ENCODE data around the gene IKZF3.
A peak's percentile ranks its signal among the peaks of the same experiment; 100 is the strongest.
"Not testable (repeated sequence)": the region's sequence is repeated elsewhere in the genome, so short reads cannot be mapped to it uniquely, and the experiment has no call there.

Gene IKZF3

DNA sequence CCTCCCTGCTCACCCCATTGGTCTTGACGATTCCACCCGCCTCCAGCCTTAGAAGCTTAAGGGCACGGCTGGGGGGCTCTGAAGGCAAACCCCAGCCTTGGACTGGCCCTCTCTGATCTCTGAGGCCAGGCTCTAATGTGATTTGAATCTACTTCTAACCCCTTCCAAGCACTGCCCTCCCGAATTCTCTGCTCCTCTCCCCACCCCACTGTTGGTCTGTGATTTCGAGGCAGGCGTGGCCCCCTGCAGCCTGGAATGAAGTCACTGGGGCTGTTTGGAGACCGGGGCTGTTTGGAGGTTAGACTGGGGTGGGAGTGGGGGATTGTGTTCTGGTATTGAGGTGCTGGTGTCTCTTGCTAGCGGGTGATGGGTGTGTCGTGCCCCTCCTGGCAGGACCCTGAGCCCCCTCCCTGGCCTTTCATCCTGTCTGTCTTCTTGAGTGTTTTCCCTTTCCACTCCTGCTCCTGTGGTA lies 124.2 kb downstream of the IKZF3 start:
- no peak for DNase-seq (ENCODE audit: low read depth in 3 of 3)

DNA sequence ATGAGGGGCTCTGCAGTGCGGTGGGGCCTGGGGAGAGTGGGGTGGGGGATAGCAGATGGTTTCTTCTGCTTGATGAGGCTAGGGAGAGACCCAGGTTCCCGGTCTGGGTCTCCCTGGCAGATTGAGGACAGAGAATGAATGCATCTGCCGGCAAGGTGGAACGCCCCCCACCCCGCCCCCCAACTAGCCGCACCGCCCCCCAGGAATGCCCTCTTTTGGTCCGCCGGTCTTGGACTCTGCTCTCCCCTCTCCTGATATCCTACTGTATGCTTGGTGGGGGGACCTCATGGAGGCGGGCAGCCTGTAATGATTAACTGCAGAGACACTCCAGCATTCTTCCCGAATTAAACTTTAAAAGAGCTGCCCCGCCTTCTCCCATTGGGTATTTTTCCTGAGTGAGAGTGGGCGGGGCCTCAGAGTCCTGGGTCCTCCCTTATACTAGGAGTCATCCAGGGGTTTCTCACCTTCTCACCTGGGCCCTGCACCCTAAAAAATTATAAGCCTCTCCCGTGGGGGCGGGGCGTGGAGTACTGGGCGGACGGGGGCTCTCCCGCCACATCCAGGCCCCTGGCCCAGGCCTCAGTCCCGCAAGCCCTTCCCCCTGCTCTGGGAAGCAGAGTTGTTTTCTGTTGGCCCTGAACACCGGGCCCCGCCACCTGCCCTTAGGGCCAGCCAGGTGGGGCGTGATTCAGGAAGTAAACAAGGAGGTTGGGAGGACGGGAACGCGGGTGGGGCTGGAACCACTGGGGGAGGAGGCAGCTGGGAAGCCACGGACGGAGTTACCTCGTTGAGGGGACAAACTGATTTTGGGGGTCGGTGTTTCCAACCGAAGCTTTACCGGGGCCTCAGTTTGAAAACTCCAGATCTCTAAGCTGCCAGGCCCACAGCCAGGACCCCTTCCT lies 124.9 kb downstream of the IKZF3 start:
- no peak for DNase-seq (ENCODE audit: low read depth in 3 of 3)

DNA sequence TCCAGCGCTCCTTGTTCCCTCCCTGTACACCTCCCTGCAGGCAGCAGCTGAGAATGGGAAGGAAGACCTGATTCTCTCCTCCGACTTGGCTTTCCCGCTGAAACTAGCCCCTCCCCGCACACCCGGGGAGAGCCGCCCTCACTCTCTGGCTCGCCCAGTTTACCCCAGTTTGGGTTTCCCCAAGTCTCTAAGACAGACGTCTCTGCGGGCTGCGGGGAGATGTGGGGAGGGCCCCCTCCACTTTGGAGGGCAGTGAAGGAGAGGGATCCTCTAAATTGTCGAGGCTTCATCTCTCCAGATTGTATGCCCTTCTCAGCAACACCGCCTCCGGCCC lies 125.6 kb downstream of the IKZF3 start:
- DNase-seq (ENCODE audit: low read depth in 3 of 3), result peak in 1 of 3 donors; percentile 13

DNA sequence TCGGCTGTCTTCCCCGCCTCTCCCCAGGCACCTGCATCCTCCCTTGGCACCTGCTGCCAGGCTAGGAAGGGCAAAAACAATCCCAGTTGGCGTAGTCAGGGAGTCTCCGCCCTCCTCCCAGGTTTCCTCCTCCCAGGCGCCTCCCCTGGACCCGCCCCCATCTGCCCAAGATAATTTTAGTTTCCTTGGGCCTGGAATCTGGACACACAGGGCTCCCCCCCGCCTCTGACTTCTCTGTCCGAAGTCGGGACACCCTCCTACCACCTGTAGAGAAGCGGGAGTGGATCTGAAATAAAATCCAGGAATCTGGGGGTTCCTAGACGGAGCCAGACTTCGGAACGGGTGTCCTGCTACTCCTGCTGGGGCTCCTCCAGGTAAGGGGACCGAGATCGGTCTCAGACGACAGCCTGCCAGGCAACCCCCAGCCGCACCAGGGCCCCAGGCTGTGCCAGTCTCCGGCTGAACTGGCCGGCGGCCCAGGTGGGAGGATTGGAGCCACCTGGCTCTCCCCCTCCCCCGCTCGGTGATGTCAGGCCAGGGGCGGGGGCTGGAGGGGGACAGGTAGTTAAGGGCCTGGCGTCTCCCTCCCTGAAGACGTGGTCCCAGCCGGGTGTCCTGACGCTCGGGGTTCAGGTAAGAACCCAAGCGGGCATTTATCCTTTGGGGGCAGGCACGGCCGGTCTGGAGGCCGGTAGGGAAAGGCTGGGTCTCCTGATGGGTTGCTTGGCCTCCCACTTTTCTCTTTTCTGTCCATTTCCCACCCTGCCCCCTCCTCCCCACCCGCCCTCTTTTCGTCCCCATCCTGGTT lies 126.1 kb downstream of the IKZF3 start, which contains the start of gene GRB7:
Gene GRB7, plus strand, starts transcription at position 179 of the 808 bp plus-strand sequence. CDS start 4,364 bp downstream, outside the sequence.
- no peak for DNase-seq (ENCODE audit: low read depth in 3 of 3)

DNA sequence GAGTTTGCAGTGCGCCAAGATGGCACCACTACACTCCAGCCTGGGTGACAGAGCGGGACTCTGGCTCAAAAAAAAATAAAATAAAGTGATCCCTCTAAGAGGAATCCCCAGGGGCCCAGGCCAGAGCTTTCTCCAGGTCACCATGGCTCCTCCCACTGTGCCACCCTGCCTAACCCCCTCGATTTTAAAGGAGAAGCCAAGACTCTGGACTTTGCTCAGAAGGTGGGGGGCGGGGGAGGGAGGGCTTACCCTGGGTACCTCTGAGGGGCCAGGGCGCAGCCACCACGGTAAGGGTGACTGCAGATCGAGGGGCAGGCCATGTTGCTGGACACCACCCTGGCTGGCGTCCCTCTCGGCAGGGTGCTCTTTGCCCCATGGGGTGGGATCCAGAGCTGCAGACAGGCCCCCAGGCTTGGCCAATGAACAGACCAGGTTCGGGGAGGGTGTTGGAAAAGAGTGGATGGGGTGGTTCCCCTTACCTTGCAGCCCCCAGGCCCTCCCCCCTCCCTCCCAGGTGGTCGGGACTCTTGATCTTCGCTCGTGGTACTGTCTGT lies 126.8 kb downstream of the IKZF3 start:
- no peak for DNase-seq (ENCODE audit: low read depth in 3 of 3)

DNA sequence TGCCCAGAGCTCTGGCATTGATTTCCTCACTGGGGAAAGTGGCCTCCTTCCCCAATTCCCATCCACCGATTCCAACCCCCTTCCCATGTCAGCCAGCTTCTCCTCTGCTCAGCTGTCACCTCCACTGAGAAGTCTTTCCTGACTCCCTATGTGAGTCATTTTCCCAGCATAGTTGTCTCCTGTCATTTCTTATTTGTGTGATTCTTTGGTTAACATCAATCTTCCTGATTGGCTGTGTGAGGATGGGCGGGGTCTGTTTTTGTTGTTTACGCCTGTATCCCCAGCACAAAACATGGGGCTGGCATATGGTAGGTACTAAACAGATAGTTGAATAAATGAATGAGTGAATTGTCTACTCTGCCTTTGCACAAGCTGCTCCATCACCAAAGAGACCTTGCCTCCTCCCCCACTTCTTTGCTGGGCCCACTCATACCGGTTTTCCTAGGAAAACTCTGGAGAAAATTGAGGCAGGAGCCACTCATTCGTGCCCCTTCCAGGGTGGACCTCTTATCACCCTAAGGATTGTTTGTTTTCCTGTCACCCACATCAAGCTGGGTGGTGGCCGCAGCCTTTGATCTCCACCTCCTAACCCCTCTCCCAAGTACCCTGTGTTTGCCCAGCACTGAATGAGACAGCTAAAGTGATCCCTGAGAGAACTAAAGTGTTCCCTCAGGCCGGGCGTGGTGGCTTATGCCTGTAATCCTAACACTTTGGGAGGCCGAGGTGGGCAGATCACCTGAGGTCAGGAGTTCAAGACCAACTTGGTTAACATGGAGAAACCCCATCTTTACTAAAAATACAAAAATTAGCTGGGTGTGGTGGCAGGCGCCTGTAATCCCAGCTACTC lies 127.6 kb downstream of the IKZF3 start:
- DNase-seq (ENCODE audit: low read depth in 3 of 3), result no peak

DNA sequence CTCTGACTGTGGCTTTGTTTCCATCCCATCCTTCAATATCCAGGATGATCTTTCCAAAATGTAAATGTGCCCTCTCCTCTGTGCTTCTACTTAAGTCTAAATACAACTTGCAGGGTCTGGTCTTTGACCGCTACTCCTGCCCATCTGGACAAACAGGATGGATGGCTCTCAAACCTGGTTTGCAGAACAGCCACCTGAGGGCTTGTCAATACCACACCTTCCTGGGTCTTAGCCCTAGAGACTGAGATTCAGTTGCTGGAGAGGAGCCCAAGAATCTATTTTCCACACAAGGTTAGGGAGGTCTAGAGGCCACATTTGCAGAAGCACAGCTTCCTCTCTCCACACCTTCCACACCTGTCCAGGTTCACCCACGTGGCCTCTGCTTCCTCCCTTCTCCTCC lies 128.2 kb downstream of the IKZF3 start:
- DNase-seq (ENCODE audit: low read depth in 3 of 3), result no peak

DNA sequence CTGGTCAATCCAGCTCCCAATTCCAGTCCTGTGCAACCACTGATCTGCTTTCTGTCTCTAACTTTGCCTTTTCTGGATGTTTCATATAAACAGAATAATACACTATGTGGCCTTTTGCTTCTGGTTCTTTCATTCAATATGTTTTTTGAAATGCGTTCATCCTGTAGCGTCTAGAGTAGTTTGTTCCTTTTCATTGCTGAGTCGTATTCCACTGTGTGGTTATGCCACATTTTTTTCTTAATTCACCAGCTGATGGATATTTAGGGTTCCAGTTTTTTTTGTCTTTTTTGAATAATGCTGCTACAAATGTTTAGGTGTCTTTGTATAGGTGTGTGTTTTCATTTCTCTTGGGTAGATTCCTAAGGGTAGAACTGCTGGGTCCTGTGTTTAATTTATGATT lies 131.5 kb downstream of the IKZF3 start:
- DNase-seq (ENCODE audit: low read depth in 3 of 3), result no peak

DNA sequence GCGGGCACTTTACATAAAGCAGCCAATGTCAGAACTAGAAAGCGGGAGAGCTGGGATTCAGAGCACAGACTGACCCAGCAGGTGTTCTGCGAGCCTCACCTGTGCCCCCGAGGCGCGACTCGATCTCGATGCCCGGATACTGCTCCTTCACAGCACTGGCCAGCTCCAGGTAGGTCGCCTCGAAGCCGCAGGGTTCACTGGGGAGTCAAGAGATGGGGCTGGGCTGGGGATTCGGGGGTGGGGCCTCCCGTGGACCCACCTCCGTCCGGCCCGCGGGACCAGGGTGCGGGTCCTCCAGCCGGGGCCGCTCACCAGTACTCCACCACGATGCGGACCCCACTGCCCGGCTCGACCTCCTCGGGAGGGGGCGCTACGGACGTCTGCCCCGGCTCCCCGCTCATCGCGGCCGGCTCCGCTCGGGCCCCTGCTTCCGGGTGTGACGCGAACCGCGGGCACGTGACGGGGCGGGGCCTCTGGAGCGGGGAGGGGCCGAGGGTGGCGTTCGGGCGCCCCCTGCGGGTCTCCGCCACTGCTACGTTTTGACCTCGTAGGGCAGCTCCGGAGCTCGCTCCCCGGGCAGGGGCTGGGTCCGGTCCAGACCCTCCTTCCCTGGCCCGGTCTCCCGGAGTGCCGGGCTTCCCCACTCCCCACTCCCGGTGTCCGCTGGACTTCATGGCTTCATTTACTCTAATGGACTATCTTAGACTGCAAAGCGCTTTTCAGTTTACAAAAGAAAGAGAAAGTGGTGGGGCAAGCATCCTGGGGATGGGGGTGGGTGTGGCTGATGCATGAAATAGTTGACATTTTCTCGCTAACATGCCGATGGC lies 133.8 kb downstream of the IKZF3 start, which contains the start of gene MIEN1:
Gene MIEN1, minus strand, starts transcription at position 438 of the 827 bp plus-strand sequence. Its CDS starts 37 bp downstream, at position 401.
- DNase-seq (ENCODE audit: low read depth in 3 of 3), result peak; percentile 85 to 95 (median 91)

DNA sequence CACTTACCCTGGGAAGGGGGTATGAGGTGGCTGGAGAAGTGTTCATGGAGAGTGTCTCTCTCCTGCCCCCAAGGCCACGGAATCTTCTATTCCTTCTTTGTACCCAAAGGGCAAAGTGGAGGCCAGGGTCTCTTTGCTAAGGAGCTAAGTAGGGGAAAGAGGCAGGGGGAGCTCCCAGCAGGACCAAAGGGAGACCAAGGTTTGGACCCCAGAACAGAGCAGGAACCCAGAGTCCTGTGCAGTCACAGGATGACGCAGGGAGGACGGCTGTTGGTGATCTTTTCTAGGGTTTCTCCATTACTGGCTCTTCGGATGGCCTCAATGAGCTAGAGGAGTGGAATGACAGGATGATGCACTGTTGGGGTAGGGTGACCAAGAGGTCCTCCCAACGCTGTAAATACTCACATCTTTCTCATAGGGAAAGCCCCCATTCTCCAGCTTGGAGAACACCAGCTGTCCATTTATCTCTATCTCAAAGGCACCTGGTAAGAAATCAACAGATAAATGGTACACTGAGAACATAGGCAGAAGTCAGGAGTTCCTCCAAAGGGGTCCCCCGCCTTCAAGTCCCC lies 134.7 kb downstream of the IKZF3 start:
- no peak for DNase-seq (ENCODE audit: low read depth in 3 of 3)

DNA sequence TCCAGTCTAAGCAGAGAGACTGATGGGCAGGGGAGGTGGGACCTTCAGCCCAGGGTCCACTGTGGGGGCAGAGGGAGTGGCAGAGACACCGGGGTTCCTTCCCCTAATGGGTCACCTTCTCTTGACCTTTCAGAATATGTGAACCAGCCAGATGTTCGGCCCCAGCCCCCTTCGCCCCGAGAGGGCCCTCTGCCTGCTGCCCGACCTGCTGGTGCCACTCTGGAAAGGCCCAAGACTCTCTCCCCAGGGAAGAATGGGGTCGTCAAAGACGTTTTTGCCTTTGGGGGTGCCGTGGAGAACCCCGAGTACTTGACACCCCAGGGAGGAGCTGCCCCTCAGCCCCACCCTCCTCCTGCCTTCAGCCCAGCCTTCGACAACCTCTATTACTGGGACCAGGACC lies 136.6 kb downstream of the IKZF3 start:
- no peak for DNase-seq (ENCODE audit: low read depth in 3 of 3)

DNA sequence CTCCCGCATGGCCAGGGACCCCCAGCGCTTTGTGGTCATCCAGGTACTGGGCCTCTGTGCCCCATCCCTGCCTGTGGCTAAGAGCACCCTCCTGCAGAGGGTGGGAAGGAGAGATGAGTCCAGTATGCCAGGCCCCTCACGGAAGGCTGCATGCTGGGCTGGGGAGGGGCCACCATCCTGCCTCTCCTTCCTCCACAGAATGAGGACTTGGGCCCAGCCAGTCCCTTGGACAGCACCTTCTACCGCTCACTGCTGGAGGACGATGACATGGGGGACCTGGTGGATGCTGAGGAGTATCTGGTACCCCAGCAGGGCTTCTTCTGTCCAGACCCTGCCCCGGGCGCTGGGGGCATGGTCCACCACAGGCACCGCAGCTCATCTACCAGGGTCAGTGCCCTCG lies 137.5 kb downstream of the IKZF3 start:
- no peak for DNase-seq (ENCODE audit: low read depth in 3 of 3)

DNA sequence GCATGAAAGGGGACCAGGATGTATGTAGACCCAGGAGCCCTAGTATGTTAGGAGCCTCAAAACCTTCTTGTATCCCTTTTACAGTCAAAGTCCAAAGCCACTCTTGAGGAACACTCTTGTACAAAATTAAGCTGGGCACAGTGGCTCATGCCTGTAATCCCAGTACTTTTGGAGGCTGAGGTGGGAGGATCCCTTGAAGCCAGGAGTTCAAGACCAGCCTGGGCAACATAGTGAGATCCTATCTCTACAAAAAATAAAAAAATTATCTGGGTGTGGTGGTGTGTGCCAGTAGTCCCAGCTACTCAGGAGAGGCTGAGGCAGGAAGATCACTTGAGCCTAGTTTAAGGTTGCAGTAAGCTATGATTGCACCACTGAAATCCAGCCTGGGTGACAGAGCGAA lies 138.2 kb downstream of the IKZF3 start:
- not testable (repeated sequence) for DNase-seq (ENCODE audit: low read depth in 3 of 3)

DNA sequence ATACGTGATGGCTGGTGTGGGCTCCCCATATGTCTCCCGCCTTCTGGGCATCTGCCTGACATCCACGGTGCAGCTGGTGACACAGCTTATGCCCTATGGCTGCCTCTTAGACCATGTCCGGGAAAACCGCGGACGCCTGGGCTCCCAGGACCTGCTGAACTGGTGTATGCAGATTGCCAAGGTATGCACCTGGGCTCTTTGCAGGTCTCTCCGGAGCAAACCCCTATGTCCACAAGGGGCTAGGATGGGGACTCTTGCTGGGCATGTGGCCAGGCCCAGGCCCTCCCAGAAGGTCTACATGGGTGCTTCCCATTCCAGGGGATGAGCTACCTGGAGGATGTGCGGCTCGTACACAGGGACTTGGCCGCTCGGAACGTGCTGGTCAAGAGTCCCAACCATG lies 139.4 kb downstream of the IKZF3 start:
- DNase-seq (ENCODE audit: low read depth in 3 of 3), result no peak

DNA sequence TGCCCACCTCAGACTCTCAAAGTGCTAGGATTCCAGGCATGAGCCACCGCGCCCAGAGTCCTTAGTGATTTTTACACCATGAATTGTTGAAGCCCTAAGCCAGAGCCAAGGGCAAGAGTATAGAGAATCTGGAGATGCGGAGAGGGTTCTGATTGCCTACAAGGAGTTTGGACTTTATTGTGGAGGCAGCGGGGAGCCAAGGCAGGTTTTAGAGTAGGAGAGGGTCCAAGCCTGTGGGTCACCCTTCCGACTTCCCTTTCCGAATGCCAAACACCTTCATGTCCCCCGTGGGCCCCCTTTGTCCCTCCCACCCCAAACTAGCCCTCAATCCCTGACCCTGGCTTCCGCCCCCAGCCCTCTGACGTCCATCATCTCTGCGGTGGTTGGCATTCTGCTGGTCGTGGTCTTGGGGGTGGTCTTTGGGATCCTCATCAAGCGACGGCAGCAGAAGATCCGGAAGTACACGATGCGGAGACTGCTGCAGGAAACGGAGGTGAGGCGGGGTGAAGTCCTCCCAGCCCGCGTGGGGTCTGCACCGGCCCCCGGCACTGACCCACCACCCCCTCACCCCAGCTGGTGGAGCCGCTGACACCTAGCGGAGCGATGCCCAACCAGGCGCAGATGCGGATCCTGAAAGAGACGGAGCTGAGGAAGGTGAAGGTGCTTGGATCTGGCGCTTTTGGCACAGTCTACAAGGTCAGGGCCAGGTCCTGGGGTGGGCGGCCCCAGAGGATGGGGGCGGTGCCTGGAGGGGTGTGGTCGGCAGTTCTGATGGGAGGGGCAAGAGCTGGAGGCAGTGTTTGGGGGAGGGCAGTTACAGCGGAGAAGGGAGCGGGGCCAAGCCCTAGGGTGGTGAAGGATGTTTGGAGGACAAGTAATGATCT lies 140.9 kb downstream of the IKZF3 start:
- DNase-seq (ENCODE audit: low read depth in 3 of 3), result no peak

DNA sequence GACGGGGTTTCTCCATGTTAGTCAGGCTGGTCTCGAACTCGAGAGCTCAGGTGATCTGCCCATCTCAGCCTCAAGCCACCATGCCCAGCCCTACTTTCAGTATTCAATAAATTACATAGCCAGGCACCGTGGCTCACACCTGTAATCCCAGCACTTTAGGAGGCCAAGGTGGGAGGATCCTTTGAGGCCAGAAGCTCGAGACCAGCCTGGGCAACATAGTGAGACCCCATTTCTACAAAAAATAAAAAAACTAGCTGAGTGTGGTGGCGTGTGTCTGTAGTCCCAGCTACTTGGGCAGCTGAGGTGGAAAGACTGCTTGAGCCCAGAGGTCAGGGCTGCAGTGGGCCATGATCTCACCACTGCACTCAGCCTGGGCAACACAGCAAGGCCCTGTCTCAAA lies 142.0 kb downstream of the IKZF3 start:
- DNase-seq (ENCODE audit: low read depth in 3 of 3), result no peak

DNA sequence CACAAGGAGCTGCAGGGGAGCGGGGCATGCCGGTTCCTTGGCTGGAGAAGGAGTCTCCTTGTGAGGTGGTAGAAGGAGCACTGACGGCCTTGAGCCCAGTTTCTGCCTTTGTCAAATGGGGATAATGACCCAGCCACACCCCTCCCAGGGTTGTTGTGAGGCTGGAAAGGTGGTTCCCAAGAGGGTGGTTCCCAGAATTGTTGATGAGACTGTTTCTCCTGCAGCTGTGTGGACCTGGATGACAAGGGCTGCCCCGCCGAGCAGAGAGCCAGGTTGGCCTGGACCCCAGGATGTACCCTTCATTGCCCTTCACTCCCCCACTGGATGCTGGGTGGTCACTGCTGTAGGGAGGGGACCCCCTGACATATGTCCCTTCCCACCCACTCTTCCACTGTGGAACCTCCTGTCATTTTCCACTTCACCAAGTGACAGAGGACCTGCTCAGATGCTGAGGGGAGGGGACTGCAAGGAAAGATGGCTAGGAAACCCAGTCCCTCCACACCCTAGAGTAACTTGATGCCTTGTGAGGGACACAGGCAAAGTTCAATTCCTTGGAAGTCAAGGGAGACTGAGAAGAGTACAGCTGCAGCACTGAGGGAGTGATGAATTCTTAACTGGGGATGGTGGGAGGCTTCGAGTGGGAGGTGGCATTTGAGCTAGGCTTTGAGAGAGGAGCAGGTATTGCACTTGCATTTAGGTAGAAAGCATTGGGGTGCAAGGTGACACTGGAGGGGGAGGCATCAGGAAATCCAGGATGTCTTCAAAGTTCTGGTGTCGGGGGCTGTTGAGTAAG lies 144.4 kb downstream of the IKZF3 start:
- no peak for DNase-seq (ENCODE audit: low read depth in 3 of 3)

DNA sequence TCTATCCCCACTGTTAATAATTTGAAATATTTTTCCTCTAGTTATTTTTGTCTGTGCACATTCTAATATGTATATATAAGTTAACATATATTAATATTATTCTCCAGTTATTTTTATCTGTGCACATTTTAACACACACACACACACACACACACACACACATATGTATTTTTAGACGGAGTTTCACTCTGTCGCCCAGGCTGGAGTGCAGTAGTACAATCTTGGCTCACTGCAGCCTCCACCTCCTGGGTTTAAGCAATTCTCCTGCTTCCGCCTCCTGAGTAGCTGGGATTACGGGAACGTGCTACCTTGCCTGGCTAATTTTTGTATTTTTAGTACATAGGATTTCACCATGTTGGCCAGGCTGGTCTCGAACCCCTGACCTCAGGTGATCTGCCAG lies 146.5 kb downstream of the IKZF3 start:
- no peak for DNase-seq (ENCODE audit: low read depth in 3 of 3)
